Suppressor macrophage treated with lipopolysaccharide for 1 hour (primary cell): ENCODE data around the gene CREB5.

ENCODE experiments used
- DNase-seq, 3 donors: peaks; one replicate each; pipeline ENCODE4 v3.0.0-alpha.2; 2020 to 2022

Gene CREB5

DNA sequence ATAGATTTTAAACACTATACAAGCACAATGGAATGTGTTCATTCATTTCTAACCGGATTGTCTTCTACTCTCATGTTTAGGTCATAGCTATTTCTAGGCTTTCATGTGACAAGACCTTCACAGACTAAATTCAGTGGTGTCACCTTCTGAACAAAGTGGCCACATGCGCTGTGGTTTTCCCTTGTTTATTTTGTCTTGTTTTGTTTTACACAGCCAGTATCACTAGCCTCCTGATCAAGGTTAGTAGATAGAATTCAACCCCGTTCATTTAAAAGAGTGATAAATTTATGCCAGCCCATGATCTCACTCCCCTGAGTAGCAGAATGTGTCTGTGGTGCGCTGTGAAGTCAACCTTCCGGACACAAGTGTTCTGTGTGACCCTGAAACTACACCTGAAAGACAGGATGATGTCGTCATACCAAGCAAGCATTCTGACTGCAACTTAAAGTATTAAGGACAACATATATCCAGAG lies 209.1 kb downstream of the CREB5 start:
- DNase-seq = no peak

DNA sequence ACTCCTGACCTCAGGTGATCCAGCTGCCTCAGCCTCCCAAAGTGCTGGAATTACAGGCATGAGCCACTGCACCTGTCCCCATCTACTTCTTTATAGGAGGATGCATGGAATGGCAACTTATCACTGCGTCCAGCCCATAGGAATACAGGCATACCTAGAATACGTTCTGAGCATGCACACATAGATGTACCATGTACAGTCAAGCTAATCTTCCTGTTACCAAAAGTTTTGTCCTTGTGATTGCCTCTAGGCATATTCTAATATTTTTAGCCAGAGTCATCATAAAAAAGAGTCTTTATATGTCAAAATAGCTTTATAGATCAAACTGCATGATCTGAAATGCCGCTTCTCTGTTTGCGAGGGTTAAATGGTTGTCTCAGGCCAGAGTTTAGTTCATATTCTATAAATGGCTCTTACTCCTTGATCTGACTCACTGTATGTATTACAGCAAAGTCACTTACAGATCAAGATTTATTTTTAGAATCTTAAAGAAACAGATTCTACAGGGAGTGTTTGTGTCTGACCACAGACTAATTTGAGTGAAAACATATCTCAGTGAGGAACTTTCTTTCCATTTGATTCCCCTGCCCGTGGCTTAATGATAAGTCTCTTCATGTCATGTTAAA lies 210.9 kb downstream of the CREB5 start:
- DNase-seq = peak; percentile 42 to 68 (median 62)

DNA sequence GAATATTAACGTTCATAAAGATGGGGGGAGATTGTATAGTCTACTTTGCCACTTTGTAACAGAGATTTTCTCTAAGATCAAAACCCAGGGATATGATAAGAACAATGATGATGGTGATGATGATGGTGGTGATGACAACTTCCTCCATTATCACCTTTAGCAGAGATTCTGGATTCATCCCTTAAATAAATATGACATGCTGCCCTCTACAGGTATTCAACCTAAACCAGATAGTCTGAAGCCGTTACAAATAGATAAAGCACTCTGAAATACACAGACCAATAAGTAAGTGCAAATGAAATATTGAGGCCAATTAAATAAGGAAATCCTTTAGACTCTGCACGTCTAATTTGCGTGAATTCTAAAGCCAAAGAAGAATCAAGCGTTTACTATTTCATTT lies 211.5 kb downstream of the CREB5 start:
- peak in 1 of 3 donors; percentile 7 for DNase-seq

DNA sequence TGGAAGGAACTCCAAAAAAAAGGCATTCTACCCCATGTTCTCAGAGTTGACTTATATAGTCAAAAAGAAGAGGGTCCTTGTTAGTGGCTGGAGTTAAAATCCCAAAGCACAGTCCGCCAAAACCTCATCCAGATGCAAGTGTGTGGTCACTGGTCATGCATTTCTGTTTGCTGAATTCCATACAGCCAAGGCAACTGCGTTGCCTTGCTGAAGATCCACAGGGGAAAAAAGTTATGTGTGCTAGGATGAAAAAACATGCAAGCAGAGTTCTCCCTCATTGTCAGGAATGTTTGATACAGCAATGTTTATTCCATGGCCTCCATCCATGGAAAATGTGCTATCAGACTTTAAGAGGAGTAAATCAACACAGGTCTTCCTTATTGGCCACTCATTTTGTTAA lies 213.1 kb downstream of the CREB5 start:
- no peak for DNase-seq

DNA sequence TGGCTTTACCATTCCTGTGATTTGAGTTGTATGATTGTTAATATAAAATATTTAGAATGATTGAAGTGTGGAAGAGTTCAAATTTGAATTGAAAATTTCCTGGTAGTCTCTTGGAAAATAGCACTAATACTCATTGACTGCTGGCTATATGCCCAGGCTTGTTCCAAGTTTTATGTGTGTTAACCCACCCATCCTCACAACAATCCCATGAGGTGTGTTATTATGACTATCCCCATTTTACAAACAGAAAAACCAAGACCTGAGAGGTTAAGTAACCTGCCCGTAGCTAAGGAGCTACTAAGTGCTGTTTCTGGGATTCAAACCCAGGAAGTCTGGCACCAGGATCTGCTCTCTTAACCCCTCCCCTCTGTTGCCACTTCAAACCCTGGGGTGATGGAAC lies 213.9 kb downstream of the CREB5 start:
- DNase-seq = no peak

DNA sequence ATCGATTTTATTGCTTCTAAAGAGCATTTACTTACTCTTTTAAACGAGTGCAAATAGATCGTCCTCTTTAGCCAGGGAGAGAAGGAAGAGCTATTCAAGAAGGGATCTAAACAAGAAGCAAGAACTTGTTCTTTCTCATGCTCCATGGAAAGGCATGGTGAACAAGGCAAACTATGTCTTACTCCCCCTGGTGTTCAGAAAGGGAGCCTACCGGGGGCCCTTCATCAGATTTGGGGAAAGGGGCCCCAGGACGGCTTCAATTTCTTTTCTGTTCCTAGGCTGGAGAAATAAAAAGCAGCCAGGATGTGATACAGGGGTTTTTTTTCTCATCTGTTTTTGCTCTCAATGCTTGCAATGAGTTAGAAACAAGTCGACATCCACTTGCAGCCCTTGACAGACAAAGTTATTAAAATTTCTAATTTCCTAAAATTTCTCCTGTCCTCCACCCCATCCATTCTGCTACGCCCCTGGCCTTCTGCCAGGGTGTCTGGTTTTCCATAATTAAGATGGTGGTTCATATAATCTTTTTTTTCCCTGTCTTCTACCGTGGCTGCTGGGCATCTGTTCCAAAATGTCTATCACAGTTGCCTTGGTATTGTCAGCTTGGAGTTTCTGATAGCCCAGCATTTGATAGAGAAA lies 214.4 kb downstream of the CREB5 start:
- DNase-seq = peak; percentile 63 to 67 (median 66)

DNA sequence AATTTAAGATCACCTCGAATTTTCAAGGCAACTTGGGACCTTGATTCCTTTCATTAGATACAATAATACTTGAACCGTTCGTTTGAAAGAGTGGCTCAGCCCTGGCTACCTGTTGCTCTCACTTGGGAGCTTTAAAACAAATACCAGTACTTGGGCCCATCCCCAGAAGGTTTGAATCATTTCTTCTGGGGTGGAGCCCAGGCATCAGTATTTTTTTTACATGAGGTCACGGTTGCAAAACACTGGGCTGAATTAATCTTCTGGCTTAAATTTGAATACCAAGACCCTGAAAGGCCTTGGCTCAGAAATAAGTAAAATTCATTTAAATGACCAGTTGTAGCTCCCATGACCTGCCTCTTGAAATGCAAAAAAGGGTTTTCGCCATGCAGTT lies 214.9 kb downstream of the CREB5 start:
- no peak for DNase-seq

DNA sequence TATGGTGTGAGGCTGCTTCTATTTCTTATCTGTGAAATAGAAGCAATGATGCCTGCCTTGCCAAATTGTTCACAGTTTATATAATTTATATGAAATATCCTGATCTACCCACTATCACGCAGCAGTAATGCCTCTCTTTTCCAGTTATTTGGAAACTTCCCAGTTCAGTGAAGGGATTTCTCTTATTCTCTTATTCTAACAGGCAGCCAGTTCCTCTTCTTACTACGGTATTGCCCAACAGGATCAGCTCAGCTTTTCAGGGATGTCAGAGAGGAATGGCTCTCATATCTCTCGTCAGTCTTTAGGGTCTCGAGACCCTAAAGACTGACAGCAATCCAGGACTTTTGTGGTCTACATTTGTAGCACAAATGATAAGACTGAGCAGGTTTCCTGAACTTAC lies 215.6 kb downstream of the CREB5 start:
- peak; percentile 46 to 64 (median 59) for DNase-seq

DNA sequence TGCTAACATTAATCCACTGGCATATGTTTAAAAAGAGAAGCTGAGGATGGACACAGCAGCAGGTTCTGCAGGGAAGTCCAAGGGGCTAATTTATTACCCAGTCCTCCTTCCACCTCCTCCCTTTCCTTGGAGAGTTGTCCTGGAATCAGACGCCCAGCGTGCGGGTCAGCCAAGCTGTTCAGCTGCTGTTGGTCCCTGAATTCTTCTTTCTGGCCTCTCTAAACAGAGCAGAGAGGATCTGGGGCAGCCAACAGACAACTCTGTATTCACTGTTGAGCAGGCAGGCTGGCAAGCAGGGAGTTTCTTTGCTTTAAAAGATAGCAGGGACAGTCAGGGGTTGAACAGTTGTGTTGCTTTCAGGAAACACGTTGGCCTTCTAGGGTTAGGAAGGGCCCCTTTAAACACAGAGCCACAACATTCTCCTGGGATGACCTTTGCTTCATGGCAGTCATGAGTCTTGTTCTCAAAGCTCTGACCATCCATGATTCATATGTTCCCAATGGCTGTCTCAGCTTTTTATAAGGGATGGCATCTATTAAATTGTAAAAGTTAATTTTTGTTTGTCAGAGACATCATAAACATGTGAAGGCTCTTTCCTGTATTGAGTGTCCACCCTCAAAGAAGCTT lies 217.0 kb downstream of the CREB5 start:
- peak in 1 of 3 donors; percentile 16 for DNase-seq

DNA sequence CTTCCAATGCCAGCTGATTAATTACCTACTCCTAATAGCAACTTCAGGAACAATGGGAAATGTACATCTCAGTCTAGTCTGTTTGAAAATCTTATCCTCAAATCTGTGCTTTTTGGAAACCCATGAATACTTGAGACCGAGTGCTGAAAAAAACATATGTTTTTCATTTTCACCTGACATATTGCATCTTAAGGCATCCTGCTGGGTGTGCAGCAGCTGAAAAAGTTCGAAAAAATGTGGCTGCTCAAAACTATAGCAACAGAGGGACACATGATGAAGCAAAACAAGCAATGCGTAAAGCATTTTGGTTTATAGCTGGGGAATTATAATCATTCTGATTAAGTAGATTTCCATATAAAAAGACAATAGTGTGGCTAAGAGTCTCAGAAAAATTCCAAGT lies 218.0 kb downstream of the CREB5 start:
- DNase-seq = no peak

DNA sequence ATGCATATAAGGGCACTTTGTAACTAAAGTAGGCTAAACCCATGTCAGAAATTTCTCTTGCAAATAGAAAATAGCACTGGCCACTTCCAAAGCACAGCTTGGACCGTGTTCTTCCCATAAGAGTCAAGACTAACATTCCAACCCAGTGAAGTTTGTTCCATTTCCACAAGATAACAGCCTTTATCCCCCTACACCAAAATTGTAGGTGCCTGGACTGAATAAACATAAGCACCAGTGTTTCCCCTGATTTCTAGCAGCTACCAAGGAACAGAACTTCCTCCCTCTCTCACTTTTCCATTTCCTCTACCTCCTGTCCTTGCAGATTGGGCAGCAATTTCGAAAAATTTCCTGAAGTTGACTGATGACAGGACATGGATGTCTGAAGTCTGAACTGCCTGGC lies 219.7 kb downstream of the CREB5 start:
- no peak for DNase-seq

DNA sequence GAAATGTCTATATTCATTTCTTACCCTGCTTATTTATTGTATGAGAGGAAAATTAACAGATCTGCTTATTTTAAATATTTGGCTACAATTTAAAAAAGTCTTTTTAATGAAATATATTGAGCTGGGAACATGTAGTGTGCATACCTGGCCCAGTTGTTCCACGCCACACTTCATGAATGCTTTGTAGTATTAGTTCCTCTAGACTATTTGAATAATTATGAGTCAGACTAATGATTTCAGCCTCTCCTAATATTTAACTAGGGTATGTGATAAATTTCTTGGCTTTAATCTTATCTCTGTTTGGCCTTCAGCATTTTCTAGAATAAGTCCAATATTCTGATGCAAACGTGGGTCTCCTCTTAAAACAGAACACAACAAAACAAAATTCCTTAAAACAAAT lies 226.6 kb downstream of the CREB5 start:
- no peak for DNase-seq

DNA sequence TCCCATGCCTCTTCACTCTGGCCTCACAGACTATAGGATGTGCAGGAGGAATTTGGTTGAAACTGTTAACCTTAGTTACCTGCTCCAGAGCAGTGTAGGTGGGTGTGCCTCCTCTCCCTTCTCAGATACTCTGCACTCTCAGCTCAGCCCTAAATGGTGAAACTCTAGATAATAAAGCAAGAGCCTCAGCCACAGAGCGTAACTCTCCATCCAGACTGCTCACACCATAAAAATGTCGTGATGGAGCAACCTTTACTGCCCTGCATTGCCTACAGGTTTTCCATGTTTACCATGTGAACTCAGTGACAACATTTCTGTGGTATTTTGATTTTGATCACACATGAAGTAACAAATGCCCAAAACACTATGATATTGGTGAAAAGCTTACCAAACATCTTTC lies 227.7 kb downstream of the CREB5 start:
- DNase-seq = no peak

DNA sequence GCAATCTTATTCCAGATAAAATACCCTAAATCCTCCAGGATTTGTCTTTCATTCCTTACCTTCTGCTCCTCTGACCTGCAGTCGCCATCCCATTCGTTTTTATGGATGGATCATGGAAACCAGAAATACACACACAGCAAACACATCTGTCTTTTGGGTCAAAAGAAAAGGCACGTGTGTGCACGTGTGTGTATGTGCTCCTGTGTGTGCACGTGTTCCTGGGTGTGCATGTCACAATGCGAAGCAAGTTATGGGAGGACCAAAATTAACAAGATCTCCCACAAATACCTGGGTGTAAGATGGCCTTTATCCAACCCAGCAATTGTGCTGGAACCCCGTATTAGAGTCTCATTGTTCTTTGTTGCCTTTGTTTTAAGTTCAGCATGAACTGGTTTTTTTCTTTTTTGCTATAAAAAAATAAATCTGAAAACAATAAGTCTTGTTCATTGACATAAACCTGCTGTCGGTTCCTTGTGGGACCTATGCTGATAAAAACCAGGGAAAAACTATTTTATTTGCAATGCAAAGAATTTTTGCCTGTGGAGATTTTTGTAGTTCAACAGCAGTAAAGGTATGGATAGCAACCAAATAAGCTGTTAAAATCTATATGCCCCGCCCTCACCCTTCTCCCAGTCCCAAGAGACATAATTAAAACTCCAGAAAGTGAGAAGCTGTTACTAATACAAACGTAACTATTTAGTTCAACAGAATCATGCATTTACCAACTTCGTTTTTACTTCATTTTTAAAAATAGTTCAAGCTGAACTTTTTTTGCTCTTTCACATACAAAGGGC lies 229.6 kb downstream of the CREB5 start:
- DNase-seq = no peak

DNA sequence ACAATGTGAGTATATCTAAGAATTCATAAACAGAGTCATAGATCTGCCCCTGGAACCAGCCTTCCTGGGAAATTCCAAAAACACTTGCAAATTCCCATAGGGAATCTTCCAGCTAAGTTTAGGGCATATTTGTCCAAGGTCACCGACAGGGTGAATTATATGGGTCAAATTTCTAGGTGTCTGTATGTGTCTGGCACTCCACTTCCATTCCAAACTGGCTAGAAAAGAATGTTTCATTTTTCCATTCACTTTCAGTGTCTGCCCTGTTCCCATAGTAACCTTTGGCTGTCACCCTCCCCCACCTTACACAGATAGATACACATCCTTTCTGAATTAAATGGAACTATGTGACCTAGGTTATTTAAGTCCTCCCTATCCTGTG lies 230.9 kb downstream of the CREB5 start:
- DNase-seq = no peak

DNA sequence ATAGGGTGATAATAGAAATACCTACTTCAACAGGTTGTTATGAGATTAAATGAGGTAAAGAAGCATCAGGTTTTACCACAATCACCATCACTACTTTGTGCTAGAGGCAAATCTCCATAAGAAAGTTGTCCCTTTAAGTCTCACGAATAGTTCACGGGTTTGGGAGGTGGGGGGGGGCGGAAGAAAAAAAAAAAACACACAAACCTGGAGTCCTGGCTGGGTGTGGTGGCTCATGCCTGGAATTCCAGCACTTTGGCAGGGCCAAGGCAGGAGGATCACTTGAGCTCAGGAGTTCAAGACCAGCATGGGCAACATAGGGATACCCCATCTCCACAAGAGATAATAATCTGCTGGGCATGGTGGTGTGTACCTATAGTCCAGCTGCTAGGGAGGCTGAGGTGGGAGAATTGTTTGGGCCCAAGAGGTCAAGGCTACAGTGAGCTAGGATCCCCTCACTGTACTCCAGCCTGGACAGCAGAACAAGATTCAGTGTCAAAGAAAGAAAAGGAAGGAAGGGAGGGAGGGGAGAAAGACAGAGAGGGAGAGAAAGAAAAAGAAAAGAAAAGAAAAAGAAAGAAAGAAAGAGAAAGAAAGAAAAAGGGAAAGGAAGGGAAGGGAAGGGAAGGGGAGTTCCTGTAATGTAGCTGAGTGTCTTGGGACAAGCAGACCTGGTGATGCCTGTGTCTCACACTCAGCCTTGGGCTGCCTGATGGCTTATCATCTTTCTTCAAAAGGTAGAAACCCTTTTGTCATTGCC lies 231.4 kb downstream of the CREB5 start:
- no peak for DNase-seq

DNA sequence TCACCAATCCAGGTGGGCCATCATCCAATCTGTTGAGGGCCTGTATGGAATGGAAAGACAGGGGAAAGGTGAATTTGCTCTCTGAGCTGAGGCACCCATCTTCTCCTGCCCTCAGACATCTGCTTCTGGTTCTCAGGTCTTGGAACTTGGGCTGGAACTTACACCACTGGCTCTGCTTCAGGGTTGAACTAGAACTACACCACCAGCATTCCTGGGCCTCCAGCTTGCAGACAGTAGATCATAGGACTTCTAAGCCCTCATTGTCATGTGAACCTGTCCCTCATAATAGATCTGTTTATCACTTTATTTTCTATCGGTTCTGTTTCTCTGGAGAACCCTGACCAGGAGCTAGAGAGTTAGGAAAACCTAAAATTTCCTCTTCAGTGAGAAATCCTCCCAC lies 233.5 kb downstream of the CREB5 start:
- no peak for DNase-seq

DNA sequence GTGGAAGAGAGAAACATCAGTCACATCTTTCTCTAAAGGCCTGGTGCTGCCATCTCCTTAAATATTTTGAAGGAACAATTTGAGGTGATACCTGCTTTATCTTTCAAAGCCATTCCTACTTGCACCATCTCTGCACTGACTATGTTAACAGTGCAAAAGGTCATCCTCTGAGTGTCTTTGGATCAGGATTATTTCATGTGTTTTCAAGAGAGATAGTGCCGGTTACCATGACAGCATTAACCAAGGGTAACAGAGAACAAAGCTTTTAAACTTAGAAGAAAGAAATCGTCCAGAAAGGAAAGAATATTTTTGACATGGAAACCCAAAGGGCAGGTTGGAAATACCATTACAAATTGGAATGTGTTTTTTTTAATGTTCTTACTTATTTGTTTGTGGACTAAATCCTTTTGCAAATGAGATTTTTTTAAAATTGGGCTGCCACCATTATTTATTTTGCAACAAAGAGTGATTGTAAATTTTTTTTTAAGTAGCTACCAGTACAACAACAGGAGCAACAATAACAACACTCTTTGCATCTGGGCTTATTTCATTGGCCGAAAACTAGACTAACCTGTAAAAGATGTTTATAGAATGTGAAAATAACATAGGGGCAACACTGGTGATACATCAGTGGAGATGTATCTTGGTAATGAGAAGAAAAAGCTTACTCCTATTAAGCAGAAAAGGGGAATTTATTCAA lies 234.2 kb downstream of the CREB5 start:
- DNase-seq = no peak

DNA sequence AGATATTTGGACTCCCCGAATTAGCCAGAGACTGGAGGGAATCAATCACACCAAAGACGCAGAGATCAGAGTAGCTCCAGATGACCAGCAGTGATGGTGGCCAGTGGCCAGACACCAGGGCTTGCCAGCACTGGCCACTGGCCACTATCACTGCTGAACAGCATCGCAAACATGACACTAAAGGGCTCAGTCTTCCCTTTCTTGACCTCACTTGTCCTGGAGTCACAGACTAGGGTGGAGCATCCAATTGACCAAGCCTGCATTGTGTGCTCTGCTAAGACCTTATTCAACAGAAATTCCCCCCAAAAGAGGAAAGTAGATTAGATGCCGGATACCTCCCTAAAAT lies 234.7 kb downstream of the CREB5 start:
- no peak for DNase-seq

DNA sequence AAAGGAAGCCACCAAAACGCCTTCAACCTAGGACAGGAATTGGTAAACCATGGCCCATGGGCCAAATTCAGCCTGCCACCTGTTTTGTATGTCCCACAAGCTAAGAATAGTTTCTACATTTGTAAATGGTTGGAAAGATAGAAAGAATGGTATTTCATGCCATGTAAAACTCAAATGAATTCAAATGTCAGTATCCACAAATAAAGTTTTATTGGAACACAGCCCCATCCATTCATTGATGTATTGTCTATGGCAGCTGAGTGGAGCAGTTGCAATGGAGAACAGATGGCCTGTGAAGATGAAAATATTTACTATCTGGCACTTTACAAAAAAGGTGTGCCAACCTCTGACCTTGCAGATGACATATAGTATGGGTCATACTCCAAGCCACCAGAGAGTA lies 236.9 kb downstream of the CREB5 start:
- DNase-seq = no peak

DNA sequence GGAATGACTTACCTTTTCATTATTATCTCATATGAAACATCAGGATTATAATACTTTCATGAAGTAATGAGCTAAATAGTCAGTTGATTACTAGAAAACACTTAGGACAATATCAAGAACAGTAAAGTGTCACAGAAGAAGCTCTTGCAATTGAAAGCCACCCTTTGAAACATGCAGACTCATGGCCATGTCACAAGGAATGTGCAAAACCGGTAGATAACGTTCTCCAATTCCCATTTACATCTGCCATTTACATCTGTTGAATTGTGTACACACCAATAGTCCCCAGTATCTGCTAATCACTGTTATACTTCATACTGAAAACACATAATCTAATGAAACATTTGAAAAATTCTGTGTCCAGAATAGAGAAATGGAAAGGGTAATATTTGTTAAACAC lies 237.5 kb downstream of the CREB5 start:
- DNase-seq = no peak

DNA sequence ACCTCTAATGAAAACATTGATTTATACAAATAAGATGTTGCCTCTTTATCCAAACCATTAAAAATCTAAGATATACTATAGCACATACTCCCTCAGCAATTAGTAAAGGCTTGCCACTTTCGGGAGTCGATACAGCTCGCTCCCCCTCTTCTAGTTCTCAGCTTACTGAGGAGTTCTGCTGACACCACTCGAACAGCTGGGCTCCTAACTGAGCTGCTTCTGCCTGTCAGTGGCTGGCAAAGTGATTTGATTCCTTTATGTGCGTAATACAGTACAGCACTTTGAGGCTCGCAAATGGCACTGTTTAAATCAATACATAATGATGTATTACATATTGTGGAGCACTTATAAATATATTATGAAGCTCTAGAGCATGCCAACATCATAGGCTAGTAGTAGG lies 241.8 kb downstream of the CREB5 start:
- no peak for DNase-seq
